IgD-negative memory B cell (primary cell): Measurements from ENCODE around the gene NCCRP1. TPM values are rescaled to one million over a fixed set of nuclear protein-coding genes. Genes with fewer than 3 reads are reported as not detected.
"Not testable (repeated sequence)": the region's sequence is repeated elsewhere in the genome, so short reads cannot be mapped to it uniquely, and the experiment has no call there.

ENCODE experiments used
- H3K27ac Mint-ChIP-seq, 3 donors: one replicate each; pipeline ENCODE4 v1.8.0; 2020 to 2022; ENCODE audit warnings: mild to moderate bottlenecking in 3 of 3, mixed read lengths in 3 of 3, moderate library complexity in 1 of 3
- H3K27me3 Mint-ChIP-seq: one replicate; pipeline ENCODE4 v1.8.0; 2021; ENCODE audit warnings: mixed read lengths
- H3K36me3 Mint-ChIP-seq: one replicate; pipeline ENCODE4 v1.8.0; 2020; ENCODE audit warnings: mild to moderate bottlenecking, mixed read lengths
- H3K4me1 Mint-ChIP-seq, 3 donors: one replicate each; pipeline ENCODE4 v1.8.0; 2020 to 2022; ENCODE audit warnings: mixed read lengths in 3 of 3, mild to moderate bottlenecking in 1 of 3
- H3K4me3 Mint-ChIP-seq, 4 donors: one replicate each; pipeline ENCODE4 v1.8.0; 2020 to 2022; ENCODE audit warnings: mild to moderate bottlenecking in 4 of 4, mixed read lengths in 4 of 4, moderate library complexity in 3 of 4
- H3K9me3 Mint-ChIP-seq, 3 donors: one replicate each; pipeline ENCODE4 v1.8.0; 2020 to 2021; ENCODE audit warnings: mixed read lengths in 3 of 3, mild to moderate bottlenecking in 1 of 3
- polyA plus RNA-seq: library from polyadenylated mRNA; unstranded; fragments of 300-500 nt; fragmentation: Illumina TruSeq; gene quantifications from one replicate; pipeline ENCODE4 v1.2.3, GENCODE V29; 2021

Gene NCCRP1
- polyA plus RNA-seq, 1 donor from 2014 or later = not detected

DNA sequence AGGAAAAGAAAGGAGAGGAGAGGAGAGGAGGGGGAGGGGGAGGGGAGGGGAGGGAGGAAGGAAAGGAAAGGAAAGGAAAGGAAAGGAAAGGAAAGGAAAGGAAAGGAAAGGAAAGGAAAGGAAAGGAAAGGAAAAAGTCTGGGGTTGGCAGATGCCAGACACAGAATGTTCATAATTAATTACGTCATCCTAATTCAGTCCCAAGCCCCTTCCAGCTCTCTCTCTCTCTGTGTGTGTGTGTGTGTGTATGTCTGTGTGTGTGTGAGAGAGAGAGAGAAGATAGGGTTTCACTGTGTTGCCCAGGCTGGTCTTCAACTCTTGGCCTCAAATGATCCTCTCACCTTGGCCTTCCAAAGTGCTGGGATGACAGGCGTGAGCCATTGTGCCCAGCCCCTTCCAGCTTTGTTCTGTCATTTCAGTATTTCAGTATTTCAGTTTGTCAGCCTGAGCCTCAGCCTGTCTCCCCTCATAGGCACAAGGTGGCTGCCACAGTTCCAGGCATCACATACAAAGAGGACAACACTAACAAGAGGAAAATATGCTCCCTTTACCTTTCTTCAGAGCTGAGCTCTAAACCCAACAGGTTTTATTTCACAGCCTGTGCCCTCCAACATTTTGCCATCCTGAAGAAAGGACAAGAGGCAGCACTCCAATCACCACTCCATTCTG, 33.5 kb downstream of the NCCRP1 start:
- no peak overlapping the region for H3K4me3 Mint-ChIP-seq
- peaks cover 5% of the 10 kb centered on the region for H3K27me3 Mint-ChIP-seq
- no peaks in the 10 kb centered on the region for H3K4me1 Mint-ChIP-seq
- H3K27ac Mint-ChIP-seq = no peak overlapping the region
- H3K36me3 Mint-ChIP-seq = no peaks in the 10 kb centered on the region
- peaks cover 0 to 4% (median 0%) of the 10 kb centered on the region in 3 donors for H3K9me3 Mint-ChIP-seq

DNA sequence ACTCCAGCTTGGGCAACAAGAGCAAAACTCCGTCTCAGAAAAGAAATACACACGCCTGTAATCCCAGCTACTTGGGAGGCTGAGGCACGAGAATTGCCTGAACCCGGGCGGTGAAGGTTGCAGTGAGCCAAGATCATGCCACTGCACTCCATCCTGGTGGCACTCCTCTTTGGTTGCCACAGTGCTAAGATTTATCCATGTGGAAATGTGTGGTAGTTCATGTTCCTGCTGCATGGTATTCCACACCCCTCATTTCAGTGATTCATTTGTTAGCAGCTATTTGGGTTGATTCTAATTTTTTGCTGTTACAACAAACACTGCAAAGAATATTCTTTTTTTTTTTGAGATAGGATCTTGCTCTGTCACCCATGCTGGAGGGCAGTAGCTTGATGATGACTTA, 35.9 kb downstream of the NCCRP1 start:
- Mint-ChIP-seq H3K4me1 (peaks cover 0 to 4% (median 4%) of the 10 kb centered on the region in 3 donors), H3K27me3 (peaks cover 8% of the 10 kb centered on the region), H3K4me3 (no peak overlapping the region), H3K36me3 (no peaks in the 10 kb centered on the region), H3K27ac (no peak overlapping the region), H3K9me3 (peaks cover 0 to 4% (median 0%) of the 10 kb centered on the region in 3 donors)

DNA sequence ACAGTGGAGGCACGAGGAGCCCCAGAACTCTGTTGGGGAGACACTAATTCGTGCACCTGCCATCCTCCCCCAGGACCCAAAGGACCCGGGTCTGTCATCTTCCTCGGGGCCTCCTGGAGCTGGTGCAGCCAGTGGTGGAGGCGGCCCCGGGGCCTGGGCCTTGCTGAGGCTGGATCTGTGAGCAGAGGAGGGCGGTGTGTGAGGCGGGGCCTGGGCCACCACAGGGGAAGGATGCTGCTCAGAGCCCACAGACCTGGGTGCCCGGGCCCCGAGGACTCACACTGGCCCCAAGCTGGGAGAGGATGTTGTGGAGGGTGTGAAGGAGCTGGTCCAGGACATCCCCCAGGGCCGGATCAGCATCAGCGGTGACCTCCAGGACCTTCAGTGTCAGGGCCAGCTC, 39.8 kb downstream of the NCCRP1 start:
- Mint-ChIP-seq H3K27ac (no peak overlapping the region), H3K27me3 (peaks cover 11% of the 10 kb centered on the region), H3K4me1 (peaks cover 0 to 9% (median 8%) of the 10 kb centered on the region in 3 donors), H3K4me3 (no peak overlapping the region), H3K36me3 (no peaks in the 10 kb centered on the region), H3K9me3 (no peaks in the 10 kb centered on the region)

DNA sequence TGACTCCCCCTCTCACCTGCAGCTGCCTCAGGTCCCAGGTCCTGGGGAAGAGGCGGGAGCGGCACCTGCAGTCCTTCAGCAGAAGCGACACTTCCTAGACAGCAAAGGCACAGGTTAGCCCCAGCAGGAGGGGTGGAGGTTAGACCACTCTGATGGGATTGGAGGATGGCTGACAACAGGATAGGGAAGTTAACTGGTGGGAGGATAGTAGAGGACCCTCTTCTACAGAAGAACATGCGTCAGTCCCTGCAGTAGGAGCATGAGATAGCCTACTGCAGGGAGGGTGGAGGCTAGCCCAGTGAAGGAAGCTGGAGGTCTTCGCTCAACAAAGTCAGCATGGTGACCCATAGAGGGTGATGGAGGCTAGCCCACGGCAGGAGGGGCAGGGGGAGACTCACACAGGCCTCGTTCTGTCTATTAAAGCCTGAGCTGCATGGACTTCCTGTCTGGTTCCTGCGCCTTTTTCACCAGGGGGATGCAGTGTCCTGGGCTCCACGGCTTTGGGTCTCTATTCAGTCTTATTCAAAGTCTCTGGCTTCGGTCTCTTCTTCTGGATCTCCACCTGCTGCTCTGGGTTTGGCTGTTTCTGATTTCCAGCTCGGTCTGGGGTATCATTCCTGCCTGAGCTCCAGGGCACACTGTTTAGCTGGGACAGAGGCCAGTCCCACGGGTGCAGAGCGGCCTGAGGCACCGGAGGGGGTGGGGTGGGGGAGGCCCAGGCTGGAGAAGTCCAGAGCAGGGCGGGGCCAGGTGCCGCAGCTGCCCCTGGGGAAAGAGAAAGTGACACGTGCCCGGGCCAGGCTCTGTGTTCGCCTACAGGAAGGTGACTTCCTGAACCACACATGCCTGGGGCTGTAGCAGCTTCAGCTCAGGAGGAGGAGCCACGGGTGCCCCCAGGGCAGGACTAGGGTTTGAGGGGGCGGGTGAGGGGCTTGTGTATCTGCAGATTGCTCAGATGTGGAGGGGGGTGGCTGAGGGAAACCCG, 40.7 kb downstream of the NCCRP1 start:
- peaks cover 0 to 9% (median 8%) of the 10 kb centered on the region in 3 donors for H3K4me1 Mint-ChIP-seq
- peak overlapping the region; percentile 43 to 90 (median 78) for H3K4me3 Mint-ChIP-seq
- H3K36me3 Mint-ChIP-seq = no peaks in the 10 kb centered on the region
- no peaks in the 10 kb centered on the region for H3K9me3 Mint-ChIP-seq
- H3K27ac Mint-ChIP-seq = no peak overlapping the region
- peaks cover 11% of the 10 kb centered on the region for H3K27me3 Mint-ChIP-seq

DNA sequence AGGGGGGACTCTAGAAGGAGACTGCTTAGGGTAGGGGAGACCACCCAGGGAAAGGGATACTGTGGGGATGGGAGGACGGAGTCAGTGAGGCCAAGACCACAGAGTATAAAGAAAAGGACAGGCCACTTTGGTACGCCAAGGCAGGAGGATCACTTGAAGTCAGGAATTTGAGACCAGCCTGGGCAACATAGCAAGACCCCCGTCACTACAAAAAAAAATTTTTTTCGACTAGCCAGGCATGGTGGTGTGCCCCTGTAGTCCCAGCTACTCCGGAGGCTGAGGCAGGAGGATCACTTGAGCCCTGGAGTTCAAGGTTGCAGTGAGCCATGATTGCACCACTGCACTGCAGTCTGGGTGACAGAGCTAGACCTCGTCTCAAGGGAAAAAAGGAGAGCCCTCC, 41.4 kb downstream of the NCCRP1 start:
- H3K27ac Mint-ChIP-seq = no peak overlapping the region
- H3K4me1 Mint-ChIP-seq = peaks cover 0 to 9% (median 8%) of the 10 kb centered on the region in 3 donors
- peak overlapping the region in 2 of 4 donors; percentile 85 to 90 for H3K4me3 Mint-ChIP-seq
- H3K36me3 Mint-ChIP-seq = no peaks in the 10 kb centered on the region
- no peaks in the 10 kb centered on the region for H3K9me3 Mint-ChIP-seq
- peaks cover 12% of the 10 kb centered on the region for H3K27me3 Mint-ChIP-seq

DNA sequence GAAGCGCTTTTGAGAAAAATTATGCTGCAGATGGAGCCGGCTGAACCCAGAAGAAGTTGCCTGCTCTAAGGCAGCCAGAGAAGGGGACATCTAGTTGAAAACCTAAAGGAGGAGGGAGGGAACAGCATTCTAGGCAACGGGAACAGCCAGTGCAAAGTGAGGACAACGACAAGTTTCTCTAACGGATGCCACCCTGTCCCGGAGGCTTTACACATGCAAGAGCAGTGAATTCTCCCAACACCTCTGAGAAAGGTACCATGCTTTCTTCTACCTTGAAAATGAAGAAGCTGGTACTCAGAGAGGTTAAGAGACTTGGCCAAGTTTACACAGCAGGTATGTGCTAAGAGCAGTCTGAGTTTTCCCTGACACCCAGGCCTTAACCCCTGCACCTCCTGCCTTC, 42.2 kb downstream of the NCCRP1 start:
- Mint-ChIP-seq H3K27ac (no peak overlapping the region), H3K27me3 (peaks cover 15% of the 10 kb centered on the region), H3K36me3 (no peaks in the 10 kb centered on the region)

DNA sequence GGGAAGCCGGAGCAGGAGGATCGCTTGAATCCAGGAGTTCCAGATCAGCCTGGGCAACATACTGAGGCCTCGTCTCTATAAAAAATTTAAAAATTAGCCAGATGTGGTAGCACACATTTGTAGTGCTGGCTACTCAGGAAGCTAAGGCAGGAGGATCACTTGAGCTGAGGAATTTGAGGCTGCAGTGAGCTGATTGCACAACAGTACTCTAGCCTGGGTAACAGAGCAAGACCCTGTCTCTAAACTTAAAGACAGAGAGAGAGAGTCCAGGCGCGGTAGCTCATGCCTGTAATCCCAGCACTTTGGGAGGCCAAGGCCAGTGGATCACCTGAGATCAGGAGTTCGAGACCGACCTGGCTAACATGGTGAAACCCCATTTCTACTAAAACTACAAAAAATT, 43.7 kb downstream of the NCCRP1 start:
- H3K4me1 Mint-ChIP-seq = peaks cover 0 to 9% (median 8%) of the 10 kb centered on the region in 3 donors
- H3K9me3 Mint-ChIP-seq = no peaks in the 10 kb centered on the region
- H3K4me3 Mint-ChIP-seq = no peak overlapping the region
- no peaks in the 10 kb centered on the region for H3K36me3 Mint-ChIP-seq
- H3K27ac Mint-ChIP-seq = no peak overlapping the region
- peaks cover 15% of the 10 kb centered on the region for H3K27me3 Mint-ChIP-seq

More for the DNA sequence above, 42.2 kb downstream of the NCCRP1 start:
- Mint-ChIP-seq H3K4me3 (no peak overlapping the region), H3K9me3 (no peaks in the 10 kb centered on the region), H3K4me1 (peaks cover 0 to 9% (median 8%) of the 10 kb centered on the region in 3 donors)

DNA sequence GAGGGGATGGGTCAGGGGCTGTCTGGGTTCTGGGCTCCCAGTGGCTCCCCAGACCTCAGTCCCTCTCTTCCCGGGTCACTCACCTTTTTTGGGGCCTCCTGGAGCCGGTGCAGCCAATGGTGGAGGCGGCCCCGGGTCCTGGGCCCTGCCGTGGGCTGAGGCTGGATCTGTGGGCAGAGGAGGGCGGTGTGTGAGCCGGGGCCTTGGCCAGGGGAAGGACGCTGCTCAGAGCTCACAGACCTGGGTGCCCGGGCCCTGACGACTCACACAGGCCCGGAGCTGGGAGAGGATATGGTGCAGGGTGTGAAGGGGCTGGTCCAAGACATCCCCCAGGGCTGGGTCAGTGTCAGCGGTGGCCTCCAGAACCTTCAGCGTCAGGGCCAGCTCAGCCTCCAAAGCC, 47.0 kb downstream of the NCCRP1 start:
- H3K4me1 Mint-ChIP-seq, H3K9me3 Mint-ChIP-seq, H3K36me3 Mint-ChIP-seq, H3K27ac Mint-ChIP-seq, H3K4me3 Mint-ChIP-seq: not testable (repeated sequence)
- H3K27me3 Mint-ChIP-seq = peaks cover 11% of the 10 kb centered on the region

DNA sequence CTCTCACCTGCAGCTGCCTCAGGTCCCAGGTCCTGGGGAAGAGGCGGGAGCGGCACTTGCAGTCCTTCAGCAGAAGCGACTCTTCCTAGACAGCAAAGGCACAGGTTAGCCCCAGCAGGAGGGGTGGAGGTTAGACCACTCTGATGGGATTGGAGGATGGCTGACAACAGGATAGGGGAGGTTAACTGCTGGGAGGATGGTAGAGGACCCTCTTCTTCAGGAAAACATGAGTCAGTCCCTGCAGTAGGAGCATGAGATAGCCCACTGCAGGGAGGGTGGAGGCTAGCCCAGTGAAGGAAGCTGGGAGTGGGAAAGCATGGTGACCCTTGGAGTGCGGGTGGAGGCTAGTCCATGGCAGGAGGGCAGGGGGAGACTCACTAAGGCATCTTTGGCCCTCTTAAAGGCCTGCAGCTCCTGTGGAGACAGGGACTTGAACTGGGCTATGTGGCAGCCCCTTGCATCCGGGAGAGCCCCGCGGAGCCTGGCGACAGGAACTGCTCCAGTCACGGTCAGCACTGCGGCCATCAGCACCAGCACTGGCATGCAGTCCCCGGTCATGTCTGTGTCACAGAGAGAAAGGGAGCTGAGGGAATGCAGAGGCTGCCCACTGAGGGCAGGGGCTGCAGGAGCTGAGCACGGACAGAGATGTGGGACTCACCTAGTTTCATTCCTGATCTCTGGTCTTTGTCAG, 47.8 kb downstream of the NCCRP1 start, which contains the start of gene IFNL3:
IFNL3 (minus strand) TSS at position 597 of the 691 bp plus-strand sequence; CDS start at position 558, 39 bp downstream.
- H3K27me3 Mint-ChIP-seq = peaks cover 13% of the 10 kb centered on the region
- H3K27ac Mint-ChIP-seq, H3K4me1 Mint-ChIP-seq, H3K9me3 Mint-ChIP-seq, H3K4me3 Mint-ChIP-seq, H3K36me3 Mint-ChIP-seq: not testable (repeated sequence)

DNA sequence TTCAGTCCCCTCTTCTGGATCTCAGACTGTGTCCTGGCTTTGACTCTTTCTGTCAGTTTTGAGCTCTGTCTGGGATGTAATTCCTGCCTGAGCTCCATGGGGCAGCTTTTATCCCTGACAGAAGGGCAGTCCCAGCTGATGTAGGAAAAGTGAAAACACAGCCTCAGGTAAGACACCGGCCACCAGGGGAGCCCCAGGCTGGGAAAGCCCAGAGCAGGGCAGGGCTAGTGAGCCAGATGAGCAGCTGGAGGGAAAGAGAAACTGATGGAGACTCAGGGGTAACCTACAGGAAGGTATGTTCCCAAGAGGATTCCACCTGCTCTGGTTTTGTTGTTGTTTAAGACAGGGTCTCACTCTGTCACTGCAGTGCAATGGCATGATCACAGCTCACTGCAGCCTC, 48.4 kb downstream of the NCCRP1 start:
- H3K9me3 Mint-ChIP-seq, H3K27ac Mint-ChIP-seq, H3K36me3 Mint-ChIP-seq, H3K4me3 Mint-ChIP-seq, H3K4me1 Mint-ChIP-seq: not testable (repeated sequence)
- H3K27me3 Mint-ChIP-seq = peaks cover 13% of the 10 kb centered on the region

DNA sequence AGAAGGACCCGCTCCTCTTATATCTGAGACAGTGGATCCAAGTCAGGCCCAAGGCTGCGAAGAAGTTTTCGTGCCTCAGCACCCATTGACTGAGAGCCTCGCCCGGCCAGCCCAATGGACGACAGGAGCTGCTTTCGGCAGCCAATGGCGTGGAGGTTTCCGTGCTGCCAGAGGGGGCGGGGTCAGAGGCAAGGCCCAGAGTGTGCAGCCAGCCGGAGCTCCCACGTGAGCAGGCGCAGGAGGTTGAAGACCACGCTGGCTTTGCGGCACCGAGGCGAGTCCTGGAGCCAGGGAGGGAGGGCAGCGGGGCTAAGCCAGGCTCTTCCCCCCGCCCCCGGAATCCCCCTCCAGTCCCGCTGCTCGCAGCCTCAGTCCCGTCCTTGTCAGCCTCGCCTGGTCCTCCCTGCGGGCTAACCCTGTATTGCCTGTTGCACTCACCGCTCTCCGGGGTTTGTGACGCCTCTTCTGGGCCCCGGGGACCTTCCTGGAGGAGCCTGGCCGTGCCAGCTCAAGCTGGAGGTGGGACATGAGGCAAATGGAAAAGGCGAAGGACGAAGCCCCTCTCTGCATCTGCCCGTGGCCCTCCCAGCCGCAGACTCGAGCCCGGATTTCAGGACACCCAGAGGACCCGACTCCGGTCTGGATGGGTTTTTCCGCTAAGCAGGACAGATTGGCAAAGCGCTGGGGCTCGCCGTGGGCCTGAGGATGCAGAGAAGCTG, 50.3 kb downstream of the NCCRP1 start:
- no peaks in the 10 kb centered on the region for H3K36me3 Mint-ChIP-seq
- H3K27me3 Mint-ChIP-seq = peaks cover 9% of the 10 kb centered on the region
- peaks cover 0 to 5% (median 0%) of the 10 kb centered on the region in 3 donors for H3K4me1 Mint-ChIP-seq
- H3K9me3 Mint-ChIP-seq = no peaks in the 10 kb centered on the region
- H3K4me3 Mint-ChIP-seq = peak overlapping the region in 3 of 4 donors; percentile 58 to 84 (median 84)
- H3K27ac Mint-ChIP-seq = no peak overlapping the region

DNA sequence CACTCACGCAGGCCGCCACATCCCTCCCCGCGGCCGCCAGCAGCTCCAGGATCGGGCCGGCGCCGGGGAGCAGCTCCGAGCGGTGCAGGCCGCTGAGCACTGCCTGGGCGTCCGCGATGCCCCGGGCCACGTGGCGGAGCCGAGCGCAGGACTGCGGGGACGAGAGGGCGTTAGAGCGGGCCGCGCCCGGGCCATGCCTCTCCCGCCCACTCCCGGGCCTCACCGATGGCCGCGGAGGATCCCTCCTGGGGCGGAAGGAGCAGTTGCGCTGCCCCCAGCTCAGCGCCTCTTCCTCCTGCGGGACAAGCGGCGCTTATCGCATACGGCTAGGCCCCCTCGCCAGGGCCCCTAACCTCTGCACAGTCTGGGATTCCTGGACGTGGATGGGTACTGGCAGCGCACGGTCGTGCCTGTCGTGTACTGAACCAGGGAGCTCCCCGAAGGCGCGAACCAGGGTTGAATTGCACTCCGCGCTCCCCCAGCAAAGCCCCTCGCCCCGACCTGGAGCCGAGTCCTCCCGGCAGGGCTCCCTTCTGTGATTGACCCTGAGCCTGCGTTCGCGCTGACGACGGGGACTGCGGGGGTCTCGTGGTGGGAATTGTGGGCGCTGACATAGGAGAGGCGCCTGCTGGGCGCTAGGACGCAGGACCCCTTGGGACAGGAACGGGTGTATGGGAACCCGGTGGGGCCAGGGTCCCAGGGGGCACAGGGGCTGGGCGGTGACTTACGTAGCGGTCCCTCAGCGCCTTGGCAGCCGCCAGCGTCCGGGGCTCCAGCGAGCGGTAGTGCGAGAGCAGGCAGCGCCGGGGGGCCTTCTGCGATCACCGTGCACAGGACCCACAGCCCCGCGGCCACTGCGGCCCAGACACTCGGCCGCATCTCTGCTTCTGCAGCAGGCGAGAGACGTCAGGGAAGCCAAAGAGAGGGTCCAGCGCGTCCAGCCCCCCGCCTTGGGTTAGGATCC, 51.2 kb downstream of the NCCRP1 start:
- peaks cover 0 to 12% (median 5%) of the 10 kb centered on the region in 3 donors for H3K4me1 Mint-ChIP-seq
- H3K27me3 Mint-ChIP-seq = peaks cover 9% of the 10 kb centered on the region
- H3K36me3 Mint-ChIP-seq = no peaks in the 10 kb centered on the region
- no peak overlapping the region for H3K4me3 Mint-ChIP-seq
- no peak overlapping the region for H3K27ac Mint-ChIP-seq
- H3K9me3 Mint-ChIP-seq = no peaks in the 10 kb centered on the region

DNA sequence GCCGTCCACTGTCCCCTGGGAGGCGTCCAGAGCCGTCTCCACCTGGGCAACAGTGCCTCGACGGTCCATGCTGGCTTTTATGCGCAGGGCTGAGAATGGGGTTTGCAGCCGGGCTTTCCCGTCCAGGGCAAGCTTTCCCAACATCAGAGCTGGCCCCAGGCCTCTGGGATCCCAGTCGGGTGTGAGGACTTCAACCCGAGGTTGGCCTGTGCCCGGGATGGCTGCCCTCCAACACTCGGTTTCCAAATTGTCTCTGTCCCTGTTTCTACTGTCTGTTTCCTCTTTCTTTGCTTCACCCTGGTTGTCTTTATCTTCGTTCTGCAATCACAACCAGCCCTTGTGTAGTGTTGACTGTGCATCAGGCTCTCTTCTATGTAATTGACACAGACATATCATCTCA, 52.0 kb downstream of the NCCRP1 start, which contains the start of gene IFNL4:
IFNL4 (minus strand) TSS at position 51 of the 400 bp plus-strand sequence.
- peaks cover 0 to 12% (median 5%) of the 10 kb centered on the region in 3 donors for H3K4me1 Mint-ChIP-seq
- H3K36me3 Mint-ChIP-seq = no peaks in the 10 kb centered on the region

More for the DNA sequence above, 52.0 kb downstream of the NCCRP1 start, which contains the start of gene IFNL4:
- Mint-ChIP-seq H3K4me3 (peak within 1 kb of the TSS in 1 of 4 donors; percentile 51), H3K9me3 (no peaks in the 10 kb centered on the region), H3K27me3 (peaks cover 6% of the 10 kb centered on the region), H3K27ac (no peak within 1 kb of the TSS)
